ENCODE data around the gene OIP5. TPM values are rescaled to one million over a fixed set of nuclear protein-coding genes. Genes with fewer than 3 reads are reported as not detected.

The OIP5 gene
- total and polyA plus RNA-seq, 2 of the 4 experiments (the other 2 are of a cell fraction): 4.1 to 5.5 TPM

DNA sequence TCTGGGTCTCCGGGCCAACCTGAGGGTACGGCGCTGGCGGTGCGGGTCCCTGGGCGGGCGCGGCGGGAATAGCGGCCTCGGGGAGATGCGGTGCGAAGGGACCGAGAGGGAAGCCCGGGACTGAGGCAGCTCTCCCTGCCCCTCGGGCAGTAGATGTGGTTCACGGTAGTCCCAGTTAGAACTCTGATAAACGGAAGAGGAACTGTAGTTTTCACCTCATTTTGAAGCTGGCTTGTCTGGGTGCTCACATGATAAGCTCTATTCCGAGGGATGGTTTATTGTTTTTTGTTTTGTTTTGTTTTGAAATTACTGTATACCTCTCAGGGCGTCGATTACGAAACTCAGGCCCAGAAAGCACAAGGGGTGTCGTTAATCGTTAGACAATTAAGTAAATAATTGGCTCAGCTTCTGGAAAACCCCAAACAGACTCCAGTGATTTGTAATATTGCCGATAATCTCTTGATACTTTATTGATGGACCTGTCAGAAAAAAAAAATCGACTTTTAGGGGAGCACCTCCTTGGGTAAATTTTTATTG, 703 bp upstream of the OIP5 start:
- intact Hi-C loops (cut with micrococcal nuclease) (loop anchor here (5.0 kb wide), 2 partner anchors 51 to 101 kb away; partner anchors contain the start of genes CHP1 and EXD1), in situ Hi-C loops (cut with MboI; ENCODE audit: low sequenced_read_pairs) (no loop called here), dilution Hi-C loops (cut with HindIII; ENCODE audit: low sequenced_read_pairs, unreplicated experiment) (no loop called here)
- peak overlapping the region; percentile 85 for H3K56ac ChIP-seq (ENCODE audit: extremely low read depth, insufficient read depth, low read length)
- peak overlapping the region; percentile 16 for H2BK5ac ChIP-seq (ENCODE audit: low read depth, low read length, poor library complexity, severe bottlenecking)
- peak overlapping the region; percentile 23; the same call in 1 of the 2 replicates for H3K27ac ChIP-seq (ENCODE audit: insufficient read depth, low read length)
- no peaks in the 10 kb centered on the region for H3K27me3 ChIP-seq (ENCODE audit: control insufficient read depth, insufficient read depth, low read length)
- H2BK120ac ChIP-seq (ENCODE audit: low read depth, low read length): no peak overlapping the region
- H3K23ac ChIP-seq (ENCODE audit: low read depth, low read length): peak overlapping the region; percentile 65
- H3K9ac ChIP-seq (ENCODE audit: low read depth, low read length): peak overlapping the region; percentile 32; the same call in 1 of the 2 replicates
- no peak overlapping the region for H4K5ac ChIP-seq (ENCODE audit: low read depth, low read length)
- peak overlapping the region; percentile 53 for H3K14ac ChIP-seq (replicated peaks; ENCODE audit: low read depth, low read length)
- peak overlapping the region; percentile 78 for H3K4me2 ChIP-seq (ENCODE audit: low read depth, low read length)
- ChIA-PET CTCF (interaction anchor here (1.0 kb wide), 1 partner anchor 14 kb away, joined by 3 read pairs; no protein-coding TSS in a partner anchor), POLR2A (ENCODE audit: unreplicated experiment) (no interaction called here)
- no peaks in the 10 kb centered on the region for H3K36me3 ChIP-seq (ENCODE audit: control insufficient read depth, insufficient read depth, low read length)
- no peaks in the 10 kb centered on the region for H3K9me3 ChIP-seq (ENCODE audit: control insufficient read depth, insufficient read depth, low read length)
- TF ChIP-seq SMC3 (IDR thresholded peaks at IDR 0.05; ENCODE audit: low read depth, low read length): no peak
- no peak for TF ChIP-seq NFE2L2 (IDR thresholded peaks at IDR 0.05; ENCODE audit: low read depth, low read length)
- TF ChIP-seq MXI1 (IDR thresholded peaks at IDR 0.05; ENCODE audit: borderline replicate concordance, low read depth, low read length): no peak
- TF ChIP-seq CTCF (conservative IDR thresholded peaks at IDR 0.05; ENCODE audit: low read depth, low read length): no peak
- peak; percentile 74 for TF ChIP-seq CEBPB (IDR thresholded peaks at IDR 0.05; ENCODE audit: low read depth, low read length)
- no peak for TF ChIP-seq CHD1 (IDR thresholded peaks at IDR 0.05; ENCODE audit: low read depth, low read length)
- TF ChIP-seq, protein P1, sequence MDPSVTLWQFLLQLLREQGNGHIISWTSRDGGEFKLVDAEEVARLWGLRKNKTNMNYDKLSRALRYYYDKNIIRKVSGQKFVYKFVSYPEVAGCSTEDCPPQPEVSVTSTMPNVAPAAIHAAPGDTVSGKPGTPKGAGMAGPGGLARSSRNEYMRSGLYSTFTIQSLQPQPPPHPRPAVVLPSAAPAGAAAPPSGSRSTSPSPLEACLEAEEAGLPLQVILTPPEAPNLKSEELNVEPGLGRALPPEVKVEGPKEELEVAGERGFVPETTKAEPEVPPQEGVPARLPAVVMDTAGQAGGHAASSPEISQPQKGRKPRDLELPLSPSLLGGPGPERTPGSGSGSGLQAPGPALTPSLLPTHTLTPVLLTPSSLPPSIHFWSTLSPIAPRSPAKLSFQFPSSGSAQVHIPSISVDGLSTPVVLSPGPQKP (IDR thresholded peaks at IDR 0.05; ENCODE audit: borderline replicate concordance, low read depth, low read length): no peak
- TF ChIP-seq MAZ (IDR thresholded peaks at IDR 0.05; ENCODE audit: borderline replicate concordance, low read depth, low read length): 0 out of 2 replicates have a peak, but pooled peaks have one; percentile 19
- no peak for TF ChIP-seq RFX5 (IDR thresholded peaks at IDR 0.05; ENCODE audit: low read depth, low read length)
- H4K8ac ChIP-seq (ENCODE audit: low read depth in 2 of 2, low read length in 2 of 2): peak overlapping the region; percentile 20 to 21; a peak in 1 of 4 replicates
- H2BK15ac ChIP-seq (ENCODE audit: low read depth, low read length): no peak overlapping the region
- ATAC-seq (ENCODE audit: low read depth) (peak; percentile 28), DNase-seq (no peak)
- 0 out of 2 replicates have a peak, but pooled peaks cover 2% of the 10 kb centered on the region for H3K4me1 ChIP-seq (ENCODE audit: control insufficient read depth, insufficient read depth, low read length)
- BruUV-seq (replicated peaks): TSS peak; percentile 57
- WGBS, 2 experiments (ENCODE audit: extremely low coverage in 2 of 2, insufficient read length in 1 of 2): 1% methylated on average over 12 of the region's 26 CpGs; no CpG with 5 or more reads in 1 of the 2 experiments
- peak overlapping the region; percentile 53 for H2AK9ac ChIP-seq (replicated peaks; ENCODE audit: low read depth, low read length, poor library complexity)
- peak overlapping the region; percentile 58 for H3K4ac ChIP-seq (ENCODE audit: low read depth, low read length)
- H2AFZ ChIP-seq (replicated peaks; ENCODE audit: low read length, poor library complexity): peak overlapping the region; percentile 91
- no peak overlapping the region for H2AK5ac ChIP-seq (ENCODE audit: low read depth, low read length)
- H3K4me3 ChIP-seq (ENCODE audit: insufficient read depth, low read depth, low read length): peak overlapping the region; percentile 70
- peaks cover 2% of the 10 kb centered on the region; the same call in 1 of the 2 replicates for H3K9me1 ChIP-seq (ENCODE audit: insufficient read depth, low read length)
- no peak overlapping the region for H2BK20ac ChIP-seq (ENCODE audit: low read depth, low read length)
- H4K20me1 ChIP-seq (ENCODE audit: insufficient read depth, low read length): no peaks in the 10 kb centered on the region
- peak overlapping the region; percentile 25; the same call in 1 of the 2 replicates for H4K91ac ChIP-seq (ENCODE audit: insufficient read depth, low read depth, low read length)
- H3K79me1 ChIP-seq (ENCODE audit: low read depth in 1 of 2, low read length in 2 of 2): peaks cover 15 to 35% of the 10 kb centered on the region in 2 experiments
- no peak overlapping the region for H3K18ac ChIP-seq (ENCODE audit: low read depth, low read length)
